Superior temporal gyrus (tissue), 1 donor: ENCODE measurements around the gene MYO16.

Source experiments
- DNase-seq: peaks from one replicate; pipeline ENCODE4 v3.0.0-alpha.2; 2016; ENCODE audit errors: extremely low spot score

Gene MYO16

DNA sequence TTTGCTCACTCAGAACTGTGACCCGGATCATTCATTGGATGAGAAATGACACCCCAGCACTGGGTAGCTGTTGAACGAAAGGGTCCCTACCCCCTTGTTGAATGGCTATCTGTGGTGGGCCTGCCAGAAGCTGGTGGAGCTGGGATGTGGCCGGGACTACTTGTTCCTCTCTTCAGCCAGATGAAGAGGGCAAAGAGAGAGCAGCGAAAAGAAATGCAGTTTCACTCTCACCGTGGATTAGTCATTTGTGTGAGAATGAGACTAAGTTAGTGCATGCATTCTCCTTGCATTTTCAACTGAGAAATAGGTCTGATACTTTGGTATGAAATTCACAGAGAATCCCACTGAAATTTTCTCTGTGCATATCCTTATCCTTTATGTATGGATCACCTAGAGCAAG is 603.9 kb downstream of the MYO16 start:
- no peak for DNase-seq

DNA sequence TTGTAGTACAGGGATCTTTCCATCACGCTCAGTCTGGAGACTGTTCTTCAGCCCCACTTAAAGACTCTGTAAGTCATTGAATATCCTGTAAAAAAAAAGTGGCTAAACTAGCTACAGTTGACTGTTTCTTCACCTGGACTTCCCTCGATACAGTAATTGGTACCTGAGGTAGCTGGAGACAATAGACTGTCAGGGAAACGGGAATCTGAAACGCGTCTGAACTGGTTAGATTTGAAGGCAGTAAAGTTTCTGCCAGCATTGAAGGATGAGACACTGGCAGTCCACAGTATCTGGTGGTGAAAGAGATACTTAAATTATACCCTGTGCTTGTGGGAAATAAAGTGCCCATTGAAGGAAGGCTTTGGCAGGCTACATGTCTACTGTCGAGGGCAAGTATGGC is 606.5 kb downstream of the MYO16 start:
- DNase-seq: no peak

DNA sequence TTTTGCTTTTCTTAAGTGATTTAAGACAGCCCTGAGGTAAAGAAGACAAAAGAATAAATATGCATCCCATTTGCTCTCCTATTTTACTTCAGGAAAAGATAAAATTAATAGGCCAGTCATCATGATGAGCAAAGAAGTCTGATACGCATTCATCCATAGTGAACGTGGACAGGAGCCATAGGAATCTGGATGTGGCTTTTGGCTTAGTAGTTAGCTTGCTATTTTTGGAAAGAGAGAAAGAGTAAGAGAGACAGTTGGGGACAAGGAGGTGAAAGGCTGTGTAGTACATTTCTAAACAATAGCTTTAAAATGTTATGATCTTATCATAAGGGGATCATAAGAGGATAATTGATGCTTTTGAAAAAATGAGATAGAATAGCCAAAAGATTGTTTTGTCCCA is 611.7 kb downstream of the MYO16 start:
- no peak for DNase-seq

DNA sequence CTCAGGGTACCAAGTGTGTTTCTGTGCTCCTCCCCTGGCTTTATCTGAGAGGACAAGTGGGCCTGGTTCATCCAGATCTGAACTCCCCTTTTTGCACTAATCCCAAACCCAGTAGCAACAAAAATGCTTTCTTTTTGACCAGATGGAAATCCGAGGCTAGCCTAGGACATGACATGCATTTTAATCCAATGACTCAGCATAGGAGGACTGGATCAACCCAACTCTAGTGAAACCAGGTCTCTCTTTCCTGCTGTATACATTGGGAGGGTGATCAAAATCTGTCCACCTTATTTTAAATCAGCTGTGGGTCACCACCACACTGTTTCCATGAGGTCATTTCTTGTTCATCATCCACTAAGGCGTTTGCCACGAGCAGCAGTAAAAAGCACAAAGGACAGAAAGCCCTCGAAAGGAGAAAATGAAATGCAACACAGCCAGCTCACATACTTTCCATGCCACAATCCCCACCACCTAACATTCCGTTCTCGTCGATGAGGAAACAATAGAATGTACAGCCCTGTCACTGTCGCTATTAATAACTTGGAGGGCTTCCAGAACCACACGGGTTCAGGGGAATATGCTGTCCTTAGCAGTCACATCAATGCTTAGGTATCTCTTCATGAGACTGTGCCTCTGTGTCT is 614.0 kb downstream of the MYO16 start:
- peak; percentile 47 for DNase-seq

DNA sequence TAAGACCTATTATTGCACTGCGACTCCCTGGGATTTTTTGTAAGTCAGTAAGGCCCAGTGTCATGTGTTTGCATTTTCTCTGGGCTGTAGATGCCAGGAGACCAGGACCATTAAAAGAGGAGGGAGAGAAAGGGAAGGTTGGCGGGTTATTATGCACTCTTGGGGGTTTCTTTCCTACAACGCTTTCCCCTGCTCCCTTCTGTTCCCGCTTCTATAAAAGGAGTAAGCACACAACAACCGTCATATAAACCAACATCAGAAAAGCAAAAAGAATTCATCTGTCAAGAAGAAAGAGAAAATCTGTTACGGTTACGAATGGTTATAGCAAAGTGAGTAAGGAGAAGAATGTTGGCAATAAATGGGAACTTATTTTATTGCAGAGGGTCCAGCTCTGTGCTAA is 615.2 kb downstream of the MYO16 start:
- no peak for DNase-seq

DNA sequence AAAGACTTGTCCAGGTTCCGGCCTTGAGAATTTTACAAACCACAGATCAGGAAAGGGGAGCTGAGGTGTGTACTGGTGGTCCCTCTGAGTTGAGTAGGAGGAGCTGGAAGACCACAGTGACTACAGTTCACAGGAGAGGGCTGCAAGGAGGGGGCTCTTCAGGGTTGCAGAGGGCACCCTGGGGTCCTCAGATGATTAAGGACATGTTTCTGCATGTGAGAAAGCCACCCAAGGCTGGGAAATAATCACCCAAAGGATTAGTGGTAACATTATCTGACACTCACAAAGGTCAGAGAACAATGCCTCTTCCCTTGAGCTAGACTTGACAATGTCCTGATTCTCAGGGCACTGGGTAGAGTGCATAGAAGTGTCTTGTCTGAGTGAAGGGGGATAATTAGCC is 616.6 kb downstream of the MYO16 start:
- DNase-seq: no peak

DNA sequence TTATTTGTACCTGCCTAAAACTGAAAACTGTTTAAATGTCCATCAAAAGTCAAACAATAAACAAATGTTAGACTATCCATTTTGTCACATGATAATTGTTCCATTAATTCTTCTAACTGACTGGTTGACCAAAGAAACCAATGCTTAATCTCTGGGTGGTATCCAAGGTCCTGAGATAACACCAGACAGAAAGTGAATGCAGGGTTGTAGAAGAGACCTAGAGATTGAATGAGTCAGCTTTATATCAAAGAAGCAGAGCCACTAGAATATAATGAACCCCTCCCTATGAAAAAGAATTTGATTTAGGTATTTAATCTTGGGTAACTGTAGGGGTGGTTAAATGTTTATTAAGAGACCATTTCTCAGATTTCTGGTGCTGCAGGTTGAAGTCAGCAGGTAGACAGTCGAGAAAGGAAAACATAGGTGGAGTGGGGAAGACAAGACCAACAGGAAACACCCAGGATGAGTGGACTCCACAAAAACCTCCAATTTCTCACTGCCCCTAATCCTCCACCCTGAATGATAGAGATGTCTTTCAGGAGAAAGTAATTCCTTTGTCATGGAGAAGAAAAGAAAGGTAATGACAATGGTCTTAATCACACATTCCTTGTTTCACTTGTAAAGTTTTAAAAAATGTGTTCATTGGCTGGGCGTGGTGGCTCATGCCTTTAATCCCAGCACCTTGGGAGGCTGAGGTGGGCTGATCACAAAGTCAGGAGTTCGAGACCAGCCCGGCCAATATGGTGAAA is 620.5 kb downstream of the MYO16 start:
- no peak for DNase-seq

DNA sequence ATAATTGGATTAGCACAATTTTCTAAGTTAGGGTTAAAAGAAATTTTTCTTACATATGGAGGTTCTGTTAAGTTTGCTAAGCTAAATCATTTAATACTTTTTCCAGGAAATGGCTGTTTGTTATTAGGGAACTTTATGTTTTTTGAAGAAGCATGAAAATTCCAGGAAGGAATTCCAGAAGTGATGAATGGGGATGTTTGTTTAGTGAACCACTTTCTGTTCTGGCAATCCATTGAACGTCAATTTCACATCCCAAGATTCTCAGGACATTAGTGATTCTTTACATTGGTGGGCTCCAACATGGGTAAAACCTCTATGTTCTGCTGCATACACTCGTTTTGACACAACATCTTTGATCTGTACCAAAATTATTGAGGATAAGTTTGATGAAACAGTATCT is 622.5 kb downstream of the MYO16 start:
- no peak for DNase-seq

DNA sequence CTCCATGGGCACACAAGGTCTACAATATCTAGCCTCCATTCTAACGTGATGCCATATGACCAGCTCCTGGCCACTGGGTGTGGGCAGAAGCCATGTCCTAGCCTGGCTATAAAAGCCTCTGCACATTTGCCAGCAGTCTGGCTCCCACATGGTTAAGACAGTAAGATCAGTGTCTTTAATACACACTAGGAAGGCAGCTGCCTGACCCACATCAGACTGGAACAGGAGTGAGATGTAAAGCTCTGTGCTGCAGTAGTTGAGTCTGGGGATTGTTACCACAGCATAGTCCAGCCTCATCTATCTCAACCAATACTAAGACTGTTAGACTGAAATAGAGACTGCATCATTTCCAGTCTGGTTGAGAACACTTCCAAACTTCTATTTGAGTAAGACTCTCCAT is 623.9 kb downstream of the MYO16 start:
- no peak for DNase-seq

DNA sequence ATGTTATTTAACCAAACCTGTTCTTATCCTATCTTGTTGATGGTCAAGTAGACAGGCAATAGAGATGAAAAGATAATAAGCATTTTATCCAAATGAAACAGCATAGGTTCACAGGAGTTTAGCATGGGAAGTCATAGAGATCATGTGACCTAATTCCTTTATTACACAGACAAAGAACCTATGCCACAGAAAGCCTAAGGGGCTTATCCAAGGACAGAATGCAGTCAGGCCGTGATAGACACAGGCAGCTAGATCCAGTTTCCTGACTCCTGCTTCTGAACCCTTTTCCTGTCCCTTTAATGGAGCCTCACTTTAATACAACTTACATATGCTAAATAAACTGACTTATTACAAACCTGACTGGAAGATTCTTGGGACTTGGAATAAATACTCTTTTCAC is 624.9 kb downstream of the MYO16 start:
- no peak for DNase-seq

DNA sequence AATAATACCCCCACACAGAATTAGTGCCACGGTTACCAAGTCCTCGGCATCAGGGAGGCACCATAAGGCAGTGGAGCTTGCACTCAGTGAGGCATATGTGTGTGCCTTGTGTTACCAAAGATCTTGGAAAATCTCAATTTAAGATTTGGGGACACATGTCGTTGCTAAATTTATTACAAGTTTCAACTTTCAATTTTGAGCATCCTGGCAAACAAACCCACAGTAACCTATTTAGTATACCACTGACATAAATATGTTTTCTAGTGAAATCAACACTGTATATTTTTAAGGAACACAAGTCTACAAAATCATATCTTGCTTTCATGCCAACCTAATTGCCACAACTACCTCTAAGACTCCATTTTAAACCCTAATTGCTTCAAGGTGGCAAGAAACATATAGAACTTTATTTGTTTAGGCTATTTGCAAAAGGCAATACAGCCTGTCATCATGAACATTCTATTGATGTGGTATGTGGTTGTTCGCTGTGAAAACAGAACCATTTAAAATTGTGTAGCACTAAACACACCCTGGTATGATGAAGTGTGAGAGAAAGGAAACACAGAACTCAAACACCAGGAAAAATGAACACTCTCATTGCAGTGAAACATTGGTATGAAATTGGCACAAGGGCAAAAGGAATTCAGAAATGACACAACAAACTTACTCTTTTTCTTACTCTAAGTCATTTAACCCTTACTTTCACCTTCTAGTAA is 625.9 kb downstream of the MYO16 start:
- no peak for DNase-seq

DNA sequence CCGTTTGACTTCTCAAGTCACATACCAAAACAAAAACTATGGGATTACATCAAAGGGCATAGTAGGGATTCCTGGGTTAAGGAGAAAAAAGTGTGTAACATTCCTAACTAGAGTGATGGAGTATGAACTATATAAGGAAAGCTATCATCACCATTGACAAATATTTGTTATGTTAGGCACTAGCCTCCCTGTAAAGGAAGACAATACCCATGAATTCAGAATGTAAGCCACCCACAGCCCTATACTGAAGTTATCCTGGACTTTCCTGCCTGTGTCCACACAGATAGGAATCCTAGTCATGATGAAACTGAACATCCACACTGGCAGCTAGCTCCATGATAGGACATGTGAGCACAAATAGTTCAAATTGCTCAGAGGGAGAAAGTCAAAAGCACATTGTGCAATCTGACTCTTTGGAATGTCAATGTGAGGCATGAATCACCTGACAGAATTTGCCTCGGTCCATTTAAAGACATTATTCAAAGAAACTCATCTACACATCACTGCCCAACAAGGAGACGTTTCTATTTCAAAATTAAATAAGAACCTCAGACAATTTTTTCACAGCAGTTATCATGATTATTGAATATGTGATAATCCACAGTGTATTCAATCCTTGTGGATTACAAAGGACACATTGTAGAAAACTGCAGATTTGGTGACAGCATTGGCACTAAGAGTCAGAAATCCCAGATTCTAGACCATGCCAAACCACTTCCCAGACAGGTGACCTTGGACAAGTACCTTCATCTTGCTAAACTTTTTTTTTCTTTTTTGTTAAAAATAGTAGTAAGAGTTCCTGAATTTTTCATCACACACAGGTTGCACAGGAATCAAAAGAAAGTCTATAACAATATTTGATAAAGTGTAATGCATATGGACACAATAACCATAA is 627.7 kb downstream of the MYO16 start:
- no peak for DNase-seq
